Activated naive CD8-positive, alpha-beta T cell (primary cell): ENCODE results near the gene MFSD6.

Source experiments
- H3K27ac Mint-ChIP-seq: one replicate; pipeline ENCODE4 v1.8.0; 2021; ENCODE audit warnings: mixed read lengths
- H3K27me3 Mint-ChIP-seq: one replicate; pipeline ENCODE4 v1.8.0; 2021; ENCODE audit warnings: mixed read lengths
- H3K36me3 Mint-ChIP-seq: one replicate; pipeline ENCODE4 v1.8.0; 2021; ENCODE audit warnings: mixed read lengths
- H3K4me1 Mint-ChIP-seq: one replicate; pipeline ENCODE4 v1.8.0; 2021; ENCODE audit warnings: low read depth, mixed read lengths
- H3K4me3 Mint-ChIP-seq: one replicate; pipeline ENCODE4 v1.8.0; 2021; ENCODE audit warnings: mild to moderate bottlenecking, mixed read lengths
- H3K9me3 Mint-ChIP-seq: one replicate; pipeline ENCODE4 v1.8.0; 2021; ENCODE audit warnings: low read depth, mixed read lengths

MFSD6 gene

DNA sequence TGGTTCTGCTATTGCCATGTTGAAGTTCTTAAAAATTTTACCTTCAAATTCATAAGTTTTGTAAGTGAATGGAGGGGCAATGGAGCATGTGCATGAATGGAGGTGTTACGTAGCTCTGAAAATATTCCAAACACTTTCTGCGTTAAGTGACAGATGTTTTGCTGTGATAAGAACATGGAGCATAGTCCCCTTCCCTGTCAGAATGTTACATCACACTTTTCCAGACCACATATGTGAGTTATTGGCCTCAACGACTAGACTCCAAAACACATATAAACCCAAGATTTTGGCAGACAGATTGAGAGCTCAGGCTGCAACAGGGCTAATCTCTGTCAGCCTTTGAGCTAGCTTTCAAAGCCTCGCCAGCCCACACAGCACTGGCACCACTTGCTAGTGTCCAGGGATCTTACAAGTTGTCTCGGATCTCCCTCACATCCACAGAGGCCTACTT lies 27.2 kb upstream of the MFSD6 start:
- Mint-ChIP-seq H3K27me3 (no peaks in the 10 kb centered on the region), H3K36me3 (peaks cover 3% of the 10 kb centered on the region), H3K27ac (no peak overlapping the region), H3K9me3 (no peaks in the 10 kb centered on the region), H3K4me3 (no peak overlapping the region), H3K4me1 (peaks cover 2% of the 10 kb centered on the region)

DNA sequence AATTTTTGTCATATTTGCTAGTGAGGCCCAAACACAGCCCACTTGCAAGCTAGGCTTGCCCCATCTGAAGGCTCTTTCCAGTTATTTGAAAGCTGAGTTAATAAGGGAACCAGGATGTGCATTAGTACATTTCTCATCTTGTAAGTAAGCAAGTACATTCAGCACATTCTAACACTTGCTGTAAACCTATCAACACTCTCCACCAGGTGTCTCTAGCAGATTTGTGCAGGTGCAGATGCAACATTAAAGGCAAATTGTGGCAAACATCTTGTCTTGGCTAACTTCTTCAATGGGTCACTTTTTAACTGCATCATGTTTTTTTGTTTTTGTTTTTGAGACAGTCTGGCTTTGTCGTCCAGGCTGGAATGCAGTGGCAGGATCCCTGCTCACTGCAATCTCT lies 25.3 kb upstream of the MFSD6 start:
- Mint-ChIP-seq H3K36me3 (no peaks in the 10 kb centered on the region), H3K4me1 (peaks cover 2% of the 10 kb centered on the region), H3K27me3 (no peaks in the 10 kb centered on the region), H3K27ac (no peak overlapping the region), H3K4me3 (no peak overlapping the region), H3K9me3 (no peaks in the 10 kb centered on the region)

- Mint-ChIP-seq H3K27ac (no peak overlapping the region), H3K9me3 (no peaks in the 10 kb centered on the region), H3K4me1 (peaks cover 2% of the 10 kb centered on the region), H3K36me3 (no peaks in the 10 kb centered on the region), H3K27me3 (no peaks in the 10 kb centered on the region), H3K4me3 (no peak overlapping the region)
These were observed 20.7 kb upstream of the MFSD6 start for GRCh38 chr2:190387422-190387821.

DNA sequence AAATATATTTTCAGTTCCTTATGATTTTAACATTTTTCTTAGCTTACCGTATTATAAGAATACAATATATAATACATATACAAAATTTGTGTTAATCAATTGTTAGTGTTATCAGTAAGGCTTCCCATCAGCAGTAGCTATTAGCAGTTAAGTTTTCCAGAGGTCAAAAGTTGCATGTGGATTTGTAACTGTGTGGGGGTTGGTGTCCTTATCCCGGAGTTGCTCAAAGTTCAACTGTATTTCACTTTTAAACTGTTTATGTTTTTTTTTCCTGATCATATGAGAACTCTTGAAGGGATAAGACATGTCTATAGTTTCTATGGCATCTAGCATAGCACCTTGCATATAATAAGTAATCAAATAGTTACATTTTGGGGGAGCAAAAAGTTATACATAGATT lies 11.9 kb upstream of the MFSD6 start:
- Mint-ChIP-seq H3K4me1 (no peaks in the 10 kb centered on the region), H3K9me3 (no peaks in the 10 kb centered on the region), H3K27me3 (no peaks in the 10 kb centered on the region), H3K4me3 (no peak overlapping the region), H3K36me3 (peaks cover 2% of the 10 kb centered on the region), H3K27ac (no peak overlapping the region)

- no peaks in the 10 kb centered on the region for H3K27me3 Mint-ChIP-seq
- peak overlapping the region; percentile 12 for H3K27ac Mint-ChIP-seq
- H3K4me1 Mint-ChIP-seq: no peaks in the 10 kb centered on the region
- no peaks in the 10 kb centered on the region for H3K9me3 Mint-ChIP-seq
- no peak overlapping the region for H3K4me3 Mint-ChIP-seq
- H3K36me3 Mint-ChIP-seq: no peaks in the 10 kb centered on the region
These were observed 5.1 kb upstream of the MFSD6 start for GRCh38 chr2:190402986-190403603.

DNA sequence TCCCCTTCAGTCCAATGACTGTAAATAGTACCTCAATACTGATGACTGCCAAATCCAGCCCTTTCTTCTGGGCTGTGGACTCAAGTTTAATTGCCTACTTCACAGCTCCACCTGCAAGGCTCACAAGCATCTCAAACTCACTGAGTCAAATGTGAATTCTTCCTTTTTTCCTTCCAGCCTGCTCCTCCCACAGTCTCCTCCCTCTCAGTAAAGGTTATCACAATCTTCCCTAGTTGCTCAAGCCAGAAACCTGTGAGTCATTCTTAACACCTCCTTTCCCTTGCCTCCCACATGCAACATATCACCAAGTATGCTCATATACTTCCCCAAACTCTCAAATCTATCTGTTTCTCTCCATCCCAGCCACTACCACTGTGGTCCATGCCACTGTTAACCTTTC lies 3.7 kb upstream of the MFSD6 start:
- Mint-ChIP-seq H3K27me3 (no peaks in the 10 kb centered on the region), H3K4me3 (no peak overlapping the region), H3K9me3 (no peaks in the 10 kb centered on the region), H3K36me3 (no peaks in the 10 kb centered on the region), H3K4me1 (peaks cover 4% of the 10 kb centered on the region), H3K27ac (no peak overlapping the region)

DNA sequence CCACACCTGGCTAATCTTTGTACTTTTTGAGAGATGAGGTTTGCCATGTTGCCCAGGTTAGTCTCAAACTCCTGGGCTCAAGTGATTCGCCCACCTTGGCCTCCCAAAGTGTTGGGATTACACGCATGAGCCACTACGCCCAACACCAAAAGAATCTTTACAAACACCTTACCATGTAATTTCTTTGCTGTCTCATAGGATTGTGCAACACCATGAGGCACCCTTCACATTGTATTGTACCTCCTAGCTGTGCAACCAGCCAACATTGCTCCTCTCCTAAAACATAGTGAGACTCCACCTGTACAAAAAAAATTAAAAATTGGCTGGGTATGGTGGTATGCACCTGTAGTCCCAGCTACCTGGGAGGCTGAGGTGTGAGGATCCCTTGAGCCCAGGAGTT lies 3.1 kb upstream of the MFSD6 start:
- Mint-ChIP-seq H3K4me1 (peaks cover 10% of the 10 kb centered on the region), H3K9me3 (no peaks in the 10 kb centered on the region), H3K4me3 (no peak overlapping the region), H3K27me3 (no peaks in the 10 kb centered on the region), H3K36me3 (no peaks in the 10 kb centered on the region), H3K27ac (no peak overlapping the region)

- H3K4me3 Mint-ChIP-seq: no peak overlapping the region
- H3K27me3 Mint-ChIP-seq: no peaks in the 10 kb centered on the region
- H3K4me1 Mint-ChIP-seq: peaks cover 17% of the 10 kb centered on the region
- H3K27ac Mint-ChIP-seq: no peak overlapping the region
- H3K9me3 Mint-ChIP-seq: no peaks in the 10 kb centered on the region
- H3K36me3 Mint-ChIP-seq: no peaks in the 10 kb centered on the region
These were observed 2.2 kb upstream of the MFSD6 start for GRCh38 chr2:190405995-190406394.

- H3K4me3 Mint-ChIP-seq: no peak overlapping the region
- no peaks in the 10 kb centered on the region for H3K27me3 Mint-ChIP-seq
These were observed 1.4 kb upstream of the MFSD6 start for GRCh38 chr2:190406805-190407204.

DNA sequence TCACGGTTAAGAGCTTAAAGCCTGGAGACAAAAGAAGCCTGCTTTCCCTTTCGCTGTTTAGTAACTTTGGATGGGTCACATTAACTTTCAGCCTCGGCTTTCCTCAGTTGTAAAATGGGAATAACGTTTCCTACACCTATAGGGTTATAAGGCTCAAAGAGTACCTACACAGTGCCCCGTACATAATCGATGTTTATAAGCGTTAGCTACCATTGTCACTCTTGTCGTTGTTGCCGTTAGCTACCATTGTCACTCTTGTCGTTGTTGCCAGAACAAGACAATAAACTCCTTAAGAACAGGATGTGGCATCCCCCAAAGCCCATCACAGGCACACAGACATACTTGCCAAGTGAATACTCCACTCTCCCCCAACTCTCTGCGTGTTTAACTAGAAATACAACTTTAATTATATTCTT lies 901 bp upstream of the MFSD6 start:
- Mint-ChIP-seq H3K27ac (no peak overlapping the region), H3K36me3 (peaks cover 5% of the 10 kb centered on the region), H3K27me3 (no peaks in the 10 kb centered on the region), H3K4me3 (no peak overlapping the region), H3K9me3 (no peaks in the 10 kb centered on the region), H3K4me1 (peaks cover 29% of the 10 kb centered on the region)

More at GRCh38 chr2:190406805-190407204, 1.4 kb upstream of the MFSD6 start:
- Mint-ChIP-seq H3K4me1 (peaks cover 25% of the 10 kb centered on the region), H3K27ac (no peak overlapping the region), H3K36me3 (peaks cover 1% of the 10 kb centered on the region), H3K9me3 (no peaks in the 10 kb centered on the region)

DNA sequence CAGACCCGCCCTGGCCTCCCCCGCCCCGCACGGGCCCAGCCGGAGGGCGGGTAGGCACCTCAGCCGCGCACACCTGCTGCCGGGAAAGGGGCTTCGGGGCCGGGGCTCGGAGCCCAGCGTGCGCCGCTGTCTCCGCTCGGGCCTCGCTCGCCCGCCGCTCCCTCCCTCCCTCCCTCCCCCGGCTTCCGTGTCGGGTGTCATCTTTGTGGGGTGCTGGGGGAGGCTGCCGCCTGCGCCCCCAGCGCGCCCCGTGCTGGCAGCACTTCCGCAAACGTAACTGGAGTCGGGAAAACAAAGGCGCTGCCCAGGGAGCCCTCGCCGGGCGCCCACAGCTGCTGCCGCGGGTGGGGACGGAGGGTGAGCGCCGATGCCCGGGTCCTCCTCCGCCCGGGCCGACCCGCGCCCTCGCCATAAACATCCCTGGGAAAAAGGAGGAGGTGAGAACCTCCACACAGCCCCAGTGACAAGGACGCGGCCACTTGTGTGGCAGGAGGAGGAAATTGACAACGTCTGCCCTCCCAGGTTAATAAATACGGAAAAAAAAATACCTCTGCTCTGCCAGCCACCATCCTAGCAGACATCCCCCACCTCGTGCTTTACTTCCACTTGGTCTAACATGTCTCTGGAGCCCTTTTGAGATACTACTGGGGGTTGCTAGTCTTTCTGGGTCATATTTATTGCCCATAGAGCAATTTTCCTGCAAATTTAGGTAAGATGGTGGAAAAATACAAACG lies 550 bp downstream of the MFSD6 start:
- Mint-ChIP-seq H3K4me3 (peak overlapping the region; percentile 93), H3K9me3 (no peaks in the 10 kb centered on the region), H3K27ac (peak overlapping the region; percentile 97), H3K36me3 (peaks cover 8% of the 10 kb centered on the region), H3K4me1 (peaks cover 44% of the 10 kb centered on the region), H3K27me3 (no peaks in the 10 kb centered on the region)

- Mint-ChIP-seq H3K27me3 (no peaks in the 10 kb centered on the region), H3K4me1 (peaks cover 51% of the 10 kb centered on the region), H3K36me3 (peaks cover 8% of the 10 kb centered on the region), H3K27ac (peak overlapping the region; percentile 97), H3K4me3 (peak overlapping the region; percentile 93), H3K9me3 (no peaks in the 10 kb centered on the region)
These were observed 1.5 kb downstream of the MFSD6 start for GRCh38 chr2:190409616-190410015.

DNA sequence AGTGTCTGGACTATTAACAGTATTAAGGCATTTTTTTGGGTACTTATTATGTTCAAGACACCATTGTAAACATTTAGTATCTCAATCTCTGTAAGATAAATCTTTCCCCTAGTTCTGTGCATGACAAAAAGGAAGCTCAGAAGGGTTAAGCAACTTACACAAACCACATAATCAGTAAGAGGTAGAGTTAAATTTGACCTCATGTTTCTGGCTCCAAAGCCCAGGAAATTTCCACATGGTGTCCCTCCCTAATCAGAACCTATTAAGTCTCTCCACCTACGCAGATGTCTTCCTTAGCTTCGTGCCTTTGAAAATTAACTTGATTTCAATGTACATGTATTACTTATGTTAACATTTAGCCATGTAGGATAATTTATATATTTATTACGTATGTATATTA lies 2.0 kb downstream of the MFSD6 start:
- H3K36me3 Mint-ChIP-seq: peaks cover 8% of the 10 kb centered on the region
- H3K27ac Mint-ChIP-seq: peak overlapping the region; percentile 97
- no peaks in the 10 kb centered on the region for H3K9me3 Mint-ChIP-seq
- peaks cover 56% of the 10 kb centered on the region for H3K4me1 Mint-ChIP-seq
- peak overlapping the region; percentile 93 for H3K4me3 Mint-ChIP-seq
- no peaks in the 10 kb centered on the region for H3K27me3 Mint-ChIP-seq

- H3K27ac Mint-ChIP-seq: peak overlapping the region; percentile 62
- no peaks in the 10 kb centered on the region for H3K27me3 Mint-ChIP-seq
- H3K36me3 Mint-ChIP-seq: peaks cover 8% of the 10 kb centered on the region
- H3K9me3 Mint-ChIP-seq: no peaks in the 10 kb centered on the region
- peaks cover 83% of the 10 kb centered on the region for H3K4me1 Mint-ChIP-seq
- H3K4me3 Mint-ChIP-seq: peak overlapping the region; percentile 74
These were observed 4.8 kb downstream of the MFSD6 start for GRCh38 chr2:190412966-190413365.

DNA sequence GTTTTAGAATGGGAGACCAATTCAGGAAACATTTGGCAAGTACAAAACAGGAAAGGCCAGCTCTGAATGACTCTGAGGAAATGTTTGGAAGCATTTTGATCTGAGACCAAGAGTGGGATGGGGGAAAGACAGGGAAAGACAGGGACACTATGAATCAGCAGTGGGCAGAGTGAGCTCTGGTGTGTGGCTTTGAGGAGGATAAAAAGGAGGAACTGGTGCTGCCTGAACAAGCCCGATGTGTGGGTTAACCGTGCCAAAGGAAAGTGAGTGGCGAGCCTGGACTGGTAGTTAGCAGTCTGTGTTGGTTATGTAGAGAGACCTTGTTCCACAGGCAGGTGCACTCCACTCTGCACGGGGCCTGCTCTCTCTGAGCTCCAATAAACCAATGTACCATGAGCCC lies 5.3 kb downstream of the MFSD6 start:
- H3K4me1 Mint-ChIP-seq: peaks cover 88% of the 10 kb centered on the region
- peak overlapping the region; percentile 74 for H3K4me3 Mint-ChIP-seq
- H3K36me3 Mint-ChIP-seq: peaks cover 10% of the 10 kb centered on the region
- no peaks in the 10 kb centered on the region for H3K9me3 Mint-ChIP-seq
- H3K27ac Mint-ChIP-seq: peak overlapping the region; percentile 62
- H3K27me3 Mint-ChIP-seq: no peaks in the 10 kb centered on the region

GRCh38 chr2:190415251-190415650 lies 7.1 kb downstream of the MFSD6 start:
- no peaks in the 10 kb centered on the region for H3K27me3 Mint-ChIP-seq
- H3K4me1 Mint-ChIP-seq: peaks cover 93% of the 10 kb centered on the region
- H3K27ac Mint-ChIP-seq: peak overlapping the region; percentile 89
- peak overlapping the region; percentile 23 for H3K4me3 Mint-ChIP-seq
- no peaks in the 10 kb centered on the region for H3K9me3 Mint-ChIP-seq
- peaks cover 16% of the 10 kb centered on the region for H3K36me3 Mint-ChIP-seq
